ENCODE measurements around the gene LGR6.
"Not testable (repeated sequence)": the region's sequence is repeated elsewhere in the genome, so short reads cannot be mapped to it uniquely, and the experiment has no call there.

The LGR6 gene

DNA sequence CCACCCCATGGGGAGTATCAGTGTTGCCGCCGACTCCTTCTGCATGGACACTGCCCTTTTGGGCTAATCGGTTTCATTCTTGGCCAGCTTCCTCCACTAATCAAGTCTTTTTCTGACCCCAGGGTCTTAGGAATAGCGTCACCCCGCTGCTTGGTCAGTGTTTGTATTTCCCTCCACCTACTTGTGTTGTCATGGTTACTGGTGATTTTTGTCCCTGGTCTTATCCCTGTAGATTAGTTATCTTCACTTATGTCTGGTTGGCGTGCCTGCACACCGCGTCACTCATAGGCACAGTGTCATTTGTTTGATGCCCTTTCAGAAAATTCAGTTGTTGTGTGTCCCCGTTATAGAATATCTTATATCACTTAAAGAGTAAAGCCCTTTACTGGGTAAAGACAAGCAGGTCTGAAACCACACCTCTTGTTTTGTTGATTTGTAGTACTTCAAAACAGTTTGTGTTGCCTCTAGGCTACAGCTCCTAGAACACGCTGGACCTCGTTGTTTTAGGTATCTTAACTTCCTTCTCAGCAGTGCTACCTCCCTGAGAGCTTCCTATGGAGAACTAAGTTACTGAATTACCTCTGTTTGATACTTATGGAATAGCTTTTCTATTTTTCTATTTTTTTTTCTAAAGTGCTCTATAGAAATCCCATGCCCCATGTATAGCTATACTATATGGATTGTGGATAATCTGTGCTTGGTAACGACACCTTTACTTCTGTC lies 155.8 kb downstream of the LGR6 start:
- DNase-seq = peak; percentile 20

DNA sequence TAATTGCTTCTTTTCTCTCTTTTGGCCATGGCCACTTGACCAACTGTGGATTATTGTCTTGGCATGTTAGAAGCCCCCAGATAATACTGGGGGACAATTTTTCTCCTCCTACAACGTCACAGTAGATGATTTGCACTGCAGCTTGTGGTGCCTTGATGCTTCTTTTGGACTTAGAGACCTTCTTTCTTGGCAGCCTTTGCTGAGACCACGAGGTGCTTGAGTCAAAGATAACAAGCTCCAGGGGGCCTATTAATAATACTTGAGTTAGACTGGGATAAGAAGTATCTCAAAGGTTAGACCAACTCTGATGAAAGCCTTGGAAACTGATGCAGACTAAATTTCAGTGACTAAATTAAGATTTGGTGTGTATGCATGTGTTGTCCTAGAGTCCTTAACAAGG lies 158.1 kb downstream of the LGR6 start:
- no peak for DNase-seq

DNA sequence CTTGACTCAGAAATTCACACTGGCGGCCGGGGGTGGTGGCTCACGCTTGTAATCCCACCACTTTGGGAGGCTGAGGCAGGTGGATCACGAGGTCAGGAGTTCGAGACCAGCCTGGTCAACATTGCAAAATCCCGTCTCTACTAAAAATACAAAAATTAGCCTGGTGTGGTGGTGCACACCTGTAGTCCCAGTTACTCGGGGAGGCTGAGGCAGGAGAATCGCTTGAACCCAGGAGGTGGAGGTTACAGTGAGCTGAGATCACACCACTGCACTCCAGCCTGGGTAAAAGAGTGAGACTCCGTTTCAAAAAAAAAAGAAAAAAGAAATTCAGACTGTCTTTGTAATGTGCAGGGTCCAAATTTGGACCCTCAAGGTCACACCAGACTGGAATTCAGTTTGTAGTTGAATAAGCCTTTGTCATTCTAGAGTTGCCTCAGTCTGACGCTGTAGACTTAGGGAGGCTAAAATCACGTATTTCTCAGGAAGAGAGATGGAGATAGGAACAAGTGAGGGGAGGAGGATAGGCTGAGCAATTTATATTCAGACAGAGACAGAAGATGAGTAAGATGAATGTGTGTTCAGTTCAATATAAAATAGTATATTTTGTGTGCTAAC lies 159.1 kb downstream of the LGR6 start:
- not testable (repeated sequence) for DNase-seq

DNA sequence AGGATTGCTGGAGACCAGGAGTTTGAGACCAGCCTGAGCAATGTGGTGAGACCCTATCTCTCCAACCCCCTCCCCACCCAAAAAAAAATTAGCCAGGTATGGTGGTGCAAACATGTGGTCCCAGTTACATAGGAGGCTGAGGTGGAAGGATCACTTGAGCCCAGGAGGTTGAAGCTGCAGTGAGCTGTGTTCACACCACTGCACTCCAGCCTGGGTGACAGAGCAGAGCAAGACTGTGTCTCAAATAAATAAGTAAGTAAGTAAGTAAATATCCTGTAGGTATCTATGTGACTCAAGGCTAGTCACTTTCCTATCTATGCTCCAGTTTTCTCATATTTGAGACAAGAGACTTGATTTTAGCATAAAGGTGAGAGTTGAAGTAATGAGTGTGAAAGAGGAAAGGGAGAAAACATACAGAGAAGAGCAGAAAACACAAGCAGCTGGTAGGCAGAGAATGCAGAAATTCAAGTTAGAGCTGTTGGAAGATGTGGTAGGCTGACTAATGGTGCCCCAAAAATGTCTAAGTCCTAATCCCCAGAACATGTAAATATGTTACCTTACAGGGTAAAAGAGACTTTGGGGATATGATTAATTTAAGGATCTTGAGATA lies 162.4 kb downstream of the LGR6 start:
- no peak for DNase-seq

DNA sequence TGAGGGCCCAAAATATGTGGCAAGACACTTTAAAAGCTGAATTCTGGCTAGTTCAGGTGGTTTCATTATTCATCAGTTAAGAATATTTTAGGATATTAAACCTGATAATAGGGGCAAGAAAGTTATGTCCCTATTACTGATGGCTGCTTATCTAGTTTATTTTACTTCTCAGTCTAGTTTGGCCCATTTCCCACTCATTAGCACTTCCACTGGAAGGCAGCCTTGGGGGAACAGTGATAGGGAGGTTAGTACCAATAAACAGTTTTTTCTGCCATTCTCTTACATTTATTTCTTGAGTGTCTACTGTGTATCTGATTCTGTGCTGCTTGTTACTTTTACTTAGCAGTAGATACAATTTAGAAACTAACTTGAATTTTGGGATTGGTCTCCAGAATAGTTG lies 163.9 kb downstream of the LGR6 start:
- no peak for DNase-seq

DNA sequence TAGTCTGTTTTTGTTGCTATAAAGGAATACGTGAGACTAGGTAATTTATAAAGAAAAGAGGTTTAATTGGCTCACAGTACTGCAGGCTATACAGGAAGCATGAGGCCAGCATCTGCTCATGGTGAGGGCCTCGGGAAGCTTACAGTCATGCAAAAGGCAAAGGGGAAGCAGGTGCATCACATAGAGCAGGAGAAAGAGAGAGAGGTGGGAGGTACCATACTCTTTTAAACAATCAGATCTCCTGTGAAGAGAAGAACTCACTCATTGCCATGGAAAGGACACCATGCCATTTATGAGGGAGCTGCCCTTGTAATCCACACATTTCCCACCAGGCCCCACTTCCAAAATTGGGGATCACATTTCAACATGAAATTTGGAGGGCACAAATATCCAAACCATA lies 167.6 kb downstream of the LGR6 start:
- no peak for DNase-seq

DNA sequence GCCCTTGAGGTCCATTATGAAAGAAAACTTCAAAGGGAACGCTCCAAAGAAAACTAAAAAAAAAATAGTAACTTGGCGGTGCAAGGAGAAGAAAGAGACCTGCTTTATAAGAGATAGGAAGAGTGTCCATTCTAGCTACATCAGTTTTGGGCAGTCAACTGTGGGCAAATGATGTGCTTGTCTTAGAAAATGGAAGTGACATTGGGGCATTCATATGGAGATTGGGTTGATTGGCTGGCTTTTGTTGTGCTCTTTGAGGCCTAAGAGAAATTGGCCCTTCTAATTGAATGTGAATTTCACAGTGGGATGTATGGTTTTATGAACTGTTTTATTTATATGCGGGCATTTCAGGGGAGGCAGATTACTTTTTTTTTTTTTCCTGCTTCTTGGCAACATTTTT lies 168.1 kb downstream of the LGR6 start:
- no peak for DNase-seq

DNA sequence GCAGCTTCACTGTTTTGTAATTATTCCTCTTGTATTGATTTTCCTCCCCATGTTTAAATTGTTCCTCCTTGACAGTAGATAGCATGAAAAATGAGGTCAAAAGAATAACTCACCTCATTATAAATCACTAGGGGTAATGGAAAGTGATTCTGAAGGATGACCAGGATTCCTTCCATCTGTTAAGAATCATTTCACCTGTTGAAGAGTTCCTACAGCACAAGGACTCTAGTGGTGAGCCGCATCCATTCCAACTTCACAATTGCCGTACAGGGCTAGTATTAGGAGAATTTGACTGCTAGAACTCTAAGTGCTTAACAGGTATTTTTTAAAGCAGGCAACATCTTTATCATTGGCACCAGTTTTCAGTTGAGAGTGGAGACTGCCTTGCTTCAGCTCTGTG lies 168.6 kb downstream of the LGR6 start:
- DNase-seq = no peak

DNA sequence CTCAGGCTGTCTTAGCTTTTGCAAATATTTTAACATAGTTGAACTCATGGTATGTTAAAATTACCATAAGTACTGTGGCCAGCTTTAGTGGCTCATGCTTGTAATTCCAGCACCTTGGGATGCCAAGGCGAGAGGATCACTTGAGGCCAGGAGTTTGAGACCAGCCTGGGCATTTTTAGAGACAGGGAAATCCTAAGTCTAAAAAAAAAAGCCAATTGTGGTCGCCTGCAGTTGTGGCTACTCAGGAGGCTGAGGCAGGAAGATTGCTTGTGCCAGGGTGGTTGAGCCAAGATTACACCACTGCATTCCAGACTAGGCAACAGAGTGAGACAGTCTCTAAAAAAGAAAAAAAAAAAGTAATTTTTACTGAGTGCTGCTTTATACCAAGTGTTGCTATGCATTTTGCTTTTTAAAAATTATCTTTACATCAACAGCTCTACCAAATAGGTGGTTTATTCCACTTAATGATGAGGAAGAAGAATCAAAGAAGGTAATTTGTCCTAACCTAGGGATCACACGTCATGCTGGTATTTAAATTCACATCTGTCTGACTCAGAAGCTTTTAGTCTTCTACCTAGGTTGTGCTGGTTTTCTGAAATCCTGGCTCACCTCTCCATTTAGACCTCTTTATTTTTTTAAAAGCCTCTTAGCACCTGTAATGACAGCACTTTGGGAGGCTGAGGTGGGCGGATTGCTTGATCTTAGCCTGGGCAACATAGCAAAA lies 171.7 kb downstream of the LGR6 start:
- no peak for DNase-seq

DNA sequence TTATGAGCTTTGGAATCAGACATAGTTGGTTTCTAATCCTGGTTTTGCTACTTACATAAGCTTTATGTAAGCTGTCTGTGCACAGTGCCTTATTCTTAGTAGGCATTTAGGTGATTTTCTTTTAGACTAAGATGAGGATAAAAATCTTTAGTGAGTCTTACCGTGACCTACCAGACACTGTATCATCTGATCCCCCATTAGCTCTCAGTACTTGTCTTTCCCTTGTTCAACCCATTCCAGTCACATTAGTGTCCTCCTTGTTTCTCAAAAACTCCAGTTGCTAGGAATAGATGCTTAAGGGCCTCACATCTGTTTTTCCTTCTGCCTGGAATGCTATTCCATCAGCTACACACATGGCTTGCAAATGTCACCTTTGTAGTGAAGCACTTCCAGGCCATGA lies 173.7 kb downstream of the LGR6 start:
- no peak for DNase-seq
